ENCODE results near the gene SSUH2. TPM values are rescaled to one million over a fixed set of nuclear protein-coding genes. Genes with fewer than 3 reads are reported as not detected.
"Not testable (repeated sequence)": the region's sequence is repeated elsewhere in the genome, so short reads cannot be mapped to it uniquely, and the experiment has no call there.

The SSUH2 gene
- total RNA-seq, 1 donor, result under 0.01 TPM

DNA sequence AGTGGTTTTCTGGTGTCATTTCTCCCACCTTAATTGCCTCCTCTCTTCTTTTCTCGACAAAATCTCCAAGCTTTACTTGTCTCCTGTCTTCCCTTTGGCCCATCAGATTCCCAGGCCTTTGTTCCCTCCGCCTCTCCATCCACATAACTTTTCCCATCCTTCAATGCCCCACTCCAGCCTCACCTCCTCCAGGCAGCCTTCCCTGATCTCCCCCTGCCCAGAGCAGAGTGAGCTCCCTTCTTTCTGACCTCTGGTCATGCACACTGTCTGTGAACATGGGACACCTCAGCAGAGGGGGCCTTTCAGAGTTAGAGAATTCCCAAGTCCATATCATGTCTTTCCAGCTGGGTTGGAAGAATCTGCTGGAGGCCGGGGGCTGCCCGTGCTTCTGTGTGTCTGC lies 14.6 kb upstream of the SSUH2 start:
- no peak for DNase-seq (ENCODE audit: low read depth in 2 of 3, low spot score in 2 of 3)

- DNase-seq (ENCODE audit: low read depth in 2 of 3, low spot score in 2 of 3), result peak in 2 of 3 donors; percentile 88 to 97
Observed at GRCh38 chr3:8658306-8659212, 14.0 kb upstream of the SSUH2 start.

- DNase-seq (ENCODE audit: low read depth in 2 of 3, low spot score in 2 of 3), result no peak
Observed at GRCh38 chr3:8657804-8658305, 13.3 kb upstream of the SSUH2 start.

DNA sequence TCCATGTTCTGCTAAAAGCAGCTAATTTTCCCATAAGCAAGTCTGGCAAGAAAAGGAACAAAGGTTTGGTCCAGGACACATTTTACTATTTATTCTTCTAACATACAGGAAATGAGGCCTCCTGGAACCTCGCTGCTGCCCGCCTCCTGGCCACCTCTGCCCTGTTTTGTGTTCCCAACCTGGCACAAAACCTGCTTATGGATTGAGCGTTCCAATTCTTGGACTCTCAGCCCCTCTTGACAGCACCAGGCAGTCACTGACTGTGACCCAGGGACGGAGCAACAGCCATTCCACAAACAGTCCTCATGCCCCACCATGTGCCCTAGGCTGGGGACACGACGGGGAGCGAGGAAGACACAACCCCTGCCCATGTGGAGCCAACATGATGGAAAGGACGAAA lies 11.6 kb upstream of the SSUH2 start:
- no peak for DNase-seq (ENCODE audit: low read depth in 2 of 3, low spot score in 2 of 3)

DNA sequence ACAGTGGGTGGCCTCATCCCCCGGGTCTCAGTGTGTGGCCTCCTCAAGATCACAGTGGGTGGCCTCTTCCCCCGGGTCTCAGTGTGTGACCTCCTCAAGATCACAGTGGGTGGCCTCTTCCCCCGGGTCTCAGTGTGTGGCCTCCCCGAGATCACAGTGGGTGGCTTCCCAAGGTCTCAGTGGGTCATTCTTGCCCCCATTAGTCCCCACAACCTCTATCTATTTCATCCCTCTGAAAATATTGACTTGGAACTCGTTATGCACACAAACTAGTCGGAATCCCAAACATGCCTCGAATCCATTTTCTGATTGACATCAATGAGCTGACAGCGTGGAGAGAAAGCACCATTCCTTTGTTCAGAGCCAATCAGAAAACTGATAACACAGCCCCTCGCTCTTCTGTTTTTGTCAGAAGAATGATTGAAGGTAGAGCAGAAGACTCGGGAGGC lies 10.8 kb upstream of the SSUH2 start:
- no peak for DNase-seq (ENCODE audit: low read depth in 2 of 3, low spot score in 2 of 3)

DNA sequence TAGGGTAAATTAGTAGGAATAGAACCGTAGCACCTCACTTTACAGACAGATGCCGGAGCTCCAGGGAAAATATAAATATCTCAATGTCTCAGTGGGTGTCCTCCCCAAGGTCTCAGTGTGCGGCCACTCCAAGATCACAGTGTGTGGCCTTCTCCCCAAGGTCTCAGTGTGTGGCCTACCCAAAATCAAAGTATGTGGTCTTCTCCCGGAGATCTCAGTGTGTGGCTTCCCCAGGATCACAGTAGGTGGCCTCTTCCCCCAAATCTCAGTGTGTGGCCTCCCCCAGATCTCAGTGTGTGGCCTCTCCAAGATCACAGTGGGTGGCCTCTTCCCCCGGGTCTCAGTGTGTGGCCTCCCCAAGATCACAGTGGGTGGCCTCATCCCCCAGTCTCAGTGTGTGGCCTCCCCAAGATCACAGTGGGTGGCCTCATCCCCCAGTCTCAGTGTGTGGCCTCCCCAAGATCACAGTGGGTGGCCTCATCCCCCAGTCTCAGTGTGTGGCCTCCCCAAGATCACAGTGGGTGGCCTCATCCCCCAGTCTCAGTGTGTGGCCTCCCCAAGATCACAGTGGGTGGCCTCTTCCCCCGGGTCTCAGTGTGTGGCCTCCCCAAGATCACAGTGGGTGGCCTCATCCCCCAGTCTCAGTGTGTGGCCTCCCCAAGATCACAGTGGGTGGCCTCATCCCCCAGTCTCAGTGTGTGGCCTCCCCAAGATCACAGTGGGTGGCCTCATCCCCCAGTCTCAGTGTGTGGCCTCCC lies 10.2 kb upstream of the SSUH2 start:
- not testable (repeated sequence) for DNase-seq (ENCODE audit: low read depth in 2 of 3, low spot score in 2 of 3)

DNA sequence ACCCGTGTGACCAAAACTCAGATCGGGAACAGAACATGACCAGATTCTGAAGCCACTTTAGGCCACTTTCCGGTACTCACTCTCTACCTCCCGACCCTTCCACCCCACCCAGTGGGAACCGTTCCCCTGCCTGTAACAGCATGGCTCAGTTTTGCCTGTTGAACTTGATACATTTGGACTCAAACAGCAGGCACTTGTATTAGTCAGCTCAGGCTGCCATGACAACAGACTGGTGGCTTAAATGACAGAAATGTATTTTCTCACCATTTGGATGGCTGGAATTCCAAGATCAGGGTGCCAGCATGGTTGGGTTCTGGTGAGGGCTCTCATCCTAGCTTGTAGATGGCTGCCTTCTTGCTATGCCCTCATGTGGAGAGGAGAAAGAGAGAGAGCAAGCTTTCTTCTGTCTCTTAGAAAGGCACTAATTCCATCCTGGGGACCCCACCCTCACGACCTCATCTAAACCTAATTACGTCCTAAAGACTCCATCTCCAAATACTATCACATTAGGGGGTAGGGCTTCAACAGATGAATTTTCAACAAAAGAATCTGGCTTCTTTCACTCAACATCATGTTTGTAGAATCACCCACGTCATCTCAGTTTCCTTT lies 9.3 kb upstream of the SSUH2 start:
- DNase-seq (ENCODE audit: low read depth in 2 of 3, low spot score in 2 of 3), result no peak

- no peak for DNase-seq (ENCODE audit: low read depth in 2 of 3, low spot score in 2 of 3)
Observed at GRCh38 chr3:8652324-8652987, 7.9 kb upstream of the SSUH2 start.

GRCh38 chr3:8651418-8652323 lies 7.1 kb upstream of the SSUH2 start:
- DNase-seq (ENCODE audit: low read depth in 2 of 3, low spot score in 2 of 3), result no peak

DNA sequence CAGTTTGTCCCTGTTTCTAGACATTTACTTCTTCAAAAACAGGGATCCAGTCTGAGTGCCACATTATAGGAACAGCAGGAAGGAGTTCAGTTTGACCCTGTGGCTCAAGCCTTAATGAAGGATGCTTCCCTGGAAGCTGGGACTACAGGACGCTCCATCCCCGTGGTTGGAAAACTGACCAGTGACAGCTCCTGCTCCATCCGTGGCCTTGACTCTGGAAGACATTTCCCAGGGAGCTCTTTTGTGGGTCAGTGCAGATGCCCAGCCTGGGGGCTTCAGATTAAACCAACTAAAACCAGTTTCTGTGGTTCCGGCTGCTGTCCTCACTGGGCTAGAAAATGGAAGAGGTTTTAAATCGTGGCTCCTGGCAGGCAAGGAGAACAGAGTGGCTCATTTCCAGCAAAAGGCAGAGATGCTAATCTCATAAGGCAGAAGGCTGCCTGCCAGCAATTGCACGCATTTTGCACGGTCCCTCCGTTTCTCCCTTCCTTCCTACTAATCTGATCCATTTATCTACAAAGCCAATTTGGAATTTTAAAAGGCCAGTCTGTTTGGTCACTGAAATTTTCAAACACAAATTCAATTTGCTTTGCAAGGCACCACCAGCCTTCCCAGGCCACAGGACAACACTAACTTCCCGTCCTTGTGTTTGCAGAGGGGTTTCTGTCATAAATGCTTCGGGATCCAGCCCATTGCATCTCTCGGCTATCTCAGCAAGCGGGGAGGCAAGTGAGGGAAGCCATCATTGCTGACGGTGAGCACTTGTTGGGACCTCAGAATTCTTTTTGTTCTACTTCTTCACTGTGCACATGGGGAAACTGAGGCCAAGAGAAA lies 6.2 kb upstream of the SSUH2 start:
- no peak for DNase-seq (ENCODE audit: low read depth in 2 of 3, low spot score in 2 of 3)

GRCh38 chr3:8649757-8650156 lies 5.2 kb upstream of the SSUH2 start:
- DNase-seq (ENCODE audit: low read depth in 2 of 3, low spot score in 2 of 3), result no peak

DNA sequence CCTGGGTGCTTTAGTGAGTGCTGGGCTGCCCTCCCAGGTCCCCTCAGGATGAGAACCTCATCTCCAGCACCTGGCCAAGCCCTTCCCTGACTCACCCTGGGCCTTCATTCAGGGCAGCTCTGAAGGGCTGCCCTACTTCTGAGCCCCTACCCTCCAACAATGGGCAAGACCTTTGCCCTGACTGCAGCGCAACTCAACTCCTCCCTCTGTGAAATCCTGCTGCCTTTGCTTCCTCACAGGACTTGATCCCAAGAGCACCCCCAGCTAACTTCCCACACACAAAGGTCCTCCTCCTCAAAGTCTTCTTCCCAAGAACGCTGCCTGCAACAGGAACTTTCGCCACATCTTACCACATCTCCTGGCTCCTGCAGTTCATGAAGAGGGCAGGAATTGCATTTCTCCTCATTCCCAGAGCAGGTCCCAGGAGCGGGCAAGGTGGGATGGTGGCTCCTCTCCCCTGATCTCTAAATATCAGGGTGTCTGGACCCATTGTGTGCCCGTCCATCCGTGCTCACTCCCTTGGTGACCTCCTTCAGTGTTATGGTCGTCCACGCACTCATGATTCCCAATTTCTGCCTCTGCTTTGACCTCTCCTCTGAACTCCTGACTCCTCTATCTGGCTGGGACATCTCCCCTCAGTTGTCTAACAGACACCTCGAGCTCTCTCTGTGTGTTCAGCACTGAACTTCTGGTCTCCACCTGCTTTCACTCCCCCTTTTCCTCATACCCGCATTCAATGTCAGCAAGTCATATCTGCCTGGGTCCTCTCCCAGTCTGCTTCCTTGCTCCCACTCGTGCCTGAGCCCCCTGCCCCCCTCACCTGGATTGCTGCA lies 4.5 kb upstream of the SSUH2 start:
- DNase-seq (ENCODE audit: low read depth in 2 of 3, low spot score in 2 of 3), result no peak

- DNase-seq (ENCODE audit: low read depth in 2 of 3, low spot score in 2 of 3), result no peak
Observed at GRCh38 chr3:8647137-8647985, 2.8 kb upstream of the SSUH2 start.

GRCh38 chr3:8646313-8646938 lies 1.8 kb upstream of the SSUH2 start:
- no peak for DNase-seq (ENCODE audit: low read depth in 2 of 3, low spot score in 2 of 3)

GRCh38 chr3:8645712-8646111 lies 1.1 kb upstream of the SSUH2 start:
- DNase-seq (ENCODE audit: low read depth in 2 of 3, low spot score in 2 of 3), result no peak

DNA sequence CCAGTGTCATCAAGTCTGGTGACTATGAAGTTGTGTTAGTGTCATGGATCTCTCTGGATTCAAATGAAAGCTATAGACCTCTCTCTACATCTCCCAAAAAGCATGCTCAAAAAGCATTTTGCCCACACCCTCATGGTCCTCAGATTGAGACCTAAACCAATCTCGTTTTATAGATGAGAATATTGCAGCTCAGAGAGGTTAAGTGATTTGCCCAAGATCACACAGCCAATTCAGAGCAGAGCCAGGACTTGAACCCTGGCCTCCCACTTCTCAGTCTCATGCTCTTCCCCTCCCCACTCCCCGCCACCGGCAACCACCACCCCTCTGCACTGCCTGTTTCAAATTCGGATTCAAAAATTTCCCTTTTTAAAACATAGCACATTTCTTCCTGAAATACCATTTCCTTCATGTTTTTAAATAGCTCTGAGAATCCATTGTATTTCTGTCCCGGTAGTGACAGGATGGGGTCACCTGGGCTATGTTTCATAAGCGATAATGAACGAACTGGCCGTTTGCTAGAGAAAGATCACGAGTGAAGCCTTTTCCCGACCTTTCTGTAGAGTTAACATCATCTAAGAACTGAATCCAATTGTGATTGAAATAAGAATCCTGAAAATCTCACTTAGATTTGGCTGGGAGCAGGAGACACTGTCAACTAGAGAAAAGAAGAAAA lies 769 bp downstream of the SSUH2 start:
- no peak for DNase-seq (ENCODE audit: low read depth in 2 of 3, low spot score in 2 of 3)
